H9 (cell line): ENCODE measurements around the gene LARGE1. TPM values are rescaled to one million over a fixed set of nuclear protein-coding genes. Genes with fewer than 3 reads are reported as not detected.

Experiments
- DNase-seq: peaks from one replicate; pipeline ENCODE4 v3.0.0-alpha.2; 2017
- H2AFZ ChIP-seq: one replicate; pipeline ENCODE4 v1.6.1; 2013; ENCODE audit warnings: mild to moderate bottlenecking, low read length, control low read depth, moderate library complexity
- H2AK5ac ChIP-seq: 2 replicates; pipeline ENCODE4 v1.6.1; 2013; ENCODE audit warnings: low read length, control low read depth, mixed read lengths; ENCODE audit not compliant: insufficient read length
- H2BK120ac ChIP-seq: one replicate; pipeline ENCODE4 v1.6.1; 2013; ENCODE audit warnings: low read depth, mild to moderate bottlenecking, low read length, control low read depth, inconsistent platforms; ENCODE audit not compliant: poor library complexity, severe bottlenecking
- H2BK12ac ChIP-seq: 2 replicates; pipeline ENCODE4 v1.6.1; 2013; ENCODE audit warnings: low read length, control low read depth, mixed read lengths, low read depth; ENCODE audit not compliant: insufficient read length
- H2BK15ac ChIP-seq: 2 replicates; pipeline ENCODE4 v1.6.1; 2013; ENCODE audit warnings: low read depth, low read length, control low read depth
- H2BK20ac ChIP-seq: one replicate; pipeline ENCODE4 v1.6.1; 2013; ENCODE audit warnings: low read depth, mild to moderate bottlenecking, low read length, control low read depth, inconsistent platforms; ENCODE audit not compliant: poor library complexity, severe bottlenecking
- H2BK5ac ChIP-seq: 2 replicates; pipeline ENCODE4 v1.6.1; 2013; ENCODE audit warnings: low read length, control low read depth, mixed read lengths; ENCODE audit not compliant: insufficient read length
- H3K14ac ChIP-seq: 2 replicates; pipeline ENCODE4 v1.6.1; 2013; ENCODE audit warnings: low read length, control low read depth; ENCODE audit not compliant: insufficient read depth
- H3K18ac ChIP-seq: 2 replicates; pipeline ENCODE4 v1.6.1; 2013; ENCODE audit warnings: low read depth, mild to moderate bottlenecking, mixed read lengths, low read length, control low read depth; ENCODE audit not compliant: insufficient read length
- H3K23ac ChIP-seq: 2 replicates; pipeline ENCODE4 v1.6.1; 2013; ENCODE audit warnings: low read length, control low read depth, mixed read lengths, low read depth; ENCODE audit not compliant: insufficient read length
- H3K23me2 ChIP-seq: 2 replicates; pipeline ENCODE4 v1.6.1; 2013; ENCODE audit warnings: low read depth, mild to moderate bottlenecking, mixed read lengths, low read length, control low read depth; ENCODE audit not compliant: insufficient read length, poor library complexity, severe bottlenecking
- H3K27ac ChIP-seq: 2 replicates; pipeline ENCODE4 v1.5.1; 2013; ENCODE audit warnings: low read length, control low read depth, mixed read lengths, low read depth; ENCODE audit not compliant: insufficient read length
- H3K27me3 ChIP-seq: 2 replicates; pipeline ENCODE4 v1.6.1; 2013; ENCODE audit warnings: low read length, control low read depth, inconsistent platforms; ENCODE audit not compliant: insufficient read depth
- H3K4ac ChIP-seq: 2 replicates; pipeline ENCODE4 v1.6.1; 2013; ENCODE audit warnings: low read depth, mild to moderate bottlenecking, control low read depth, inconsistent platforms, low read length, moderate library complexity
- H3K4me1 ChIP-seq: 2 replicates; pipeline ENCODE4 v1.6.1; 2013; ENCODE audit warnings: low read length, control low read depth, inconsistent platforms; ENCODE audit not compliant: insufficient read depth
- H3K4me2 ChIP-seq: 2 replicates; pipeline ENCODE4 v1.6.1; 2013; ENCODE audit warnings: low read length, control low read depth, mixed read lengths; ENCODE audit not compliant: insufficient read length, insufficient read depth
- H3K56ac ChIP-seq: 2 replicates; pipeline ENCODE4 v1.6.1; 2013; ENCODE audit warnings: low read depth, mild to moderate bottlenecking, mixed read lengths, low read length, control low read depth; ENCODE audit not compliant: insufficient read length
- H3K79me1 ChIP-seq: 2 replicates; pipeline ENCODE4 v1.6.1; 2013; ENCODE audit warnings: low read depth, mild to moderate bottlenecking, moderate library complexity, low read length, control low read depth, inconsistent platforms; ENCODE audit not compliant: insufficient read depth, poor library complexity, severe bottlenecking
- H3K79me2 ChIP-seq: 2 replicates; pipeline ENCODE4 v1.6.1; 2013; ENCODE audit warnings: low read length, control low read depth, inconsistent platforms; ENCODE audit not compliant: insufficient read depth
- H3K9ac ChIP-seq: 2 replicates; pipeline ENCODE4 v1.6.1; 2013; ENCODE audit warnings: low read length, control low read depth, mixed read lengths; ENCODE audit not compliant: insufficient read length; ENCODE audit errors: extremely low read depth
- H3K9me3 ChIP-seq: one replicate; pipeline ENCODE4 v1.6.1; 2013; ENCODE audit warnings: low read depth, low read length, inconsistent platforms; ENCODE audit not compliant: control insufficient read depth
- H3T11ph ChIP-seq: one replicate; pipeline ENCODE4 v1.6.1; 2013; ENCODE audit warnings: mild to moderate bottlenecking, low read length, control low read depth, inconsistent platforms
- H4K20me1 ChIP-seq: one replicate; pipeline ENCODE4 v1.6.1; 2013; ENCODE audit not compliant: control insufficient read depth, insufficient read length, insufficient read depth
- H4K5ac ChIP-seq: 2 replicates; pipeline ENCODE4 v1.6.1; 2013; ENCODE audit warnings: low read depth, mild to moderate bottlenecking, mixed read lengths, low read length, control low read depth; ENCODE audit not compliant: insufficient read length
- H4K8ac ChIP-seq: replicated peaks from 2 replicates; pipeline ENCODE4 v1.6.1; 2013; ENCODE audit warnings: low read length, control low read depth, mixed read lengths, low read depth; ENCODE audit not compliant: insufficient read length
- H4K91ac ChIP-seq: 2 replicates; pipeline ENCODE4 v1.6.1; 2013; ENCODE audit warnings: low read depth, mild to moderate bottlenecking, moderate library complexity, mixed read lengths, low read length, control low read depth; ENCODE audit not compliant: insufficient read length
- H3K27ac Mint-ChIP-seq, 3 experiments: 2 replicates in 2 of 3; 3 replicates in 1 of 3; pipeline ENCODE4 v1.8.0; 2020 to 2021; ENCODE audit warnings: mixed read lengths in 3 of 3, mild to moderate bottlenecking in 1 of 3, moderate library complexity in 1 of 3
- H3K27me3 Mint-ChIP-seq: 2 replicates; pipeline ENCODE4 v1.8.0; 2021; ENCODE audit warnings: low read depth, mild to moderate bottlenecking, moderate library complexity, mixed read lengths
- H3K36me3 Mint-ChIP-seq, 3 experiments: 2 replicates in 2 of 3; 3 replicates in 1 of 3; pipeline ENCODE4 v1.8.0; 2020 to 2021; ENCODE audit warnings: low read depth in 3 of 3, mixed read lengths in 3 of 3; ENCODE audit not compliant: insufficient read depth in 1 of 3
- H3K4me1 Mint-ChIP-seq, 2 experiments: 2 replicates each; pipeline ENCODE4 v1.8.0; 2020; ENCODE audit warnings: mixed read lengths in 2 of 2
- H3K4me3 Mint-ChIP-seq, 2 experiments: 2 replicates in 1 of 2; 3 replicates in 1 of 2; pipeline ENCODE4 v1.8.0; 2020 to 2021; ENCODE audit warnings: mild to moderate bottlenecking in 2 of 2, mixed read lengths in 2 of 2, moderate library complexity in 1 of 2
- H3K9me3 Mint-ChIP-seq, 2 experiments: 2 replicates in 1 of 2; 3 replicates in 1 of 2; pipeline ENCODE4 v1.8.0; 2020; ENCODE audit warnings: mild to moderate bottlenecking in 2 of 2, mixed read lengths in 2 of 2, moderate library complexity in 1 of 2
- CTCF ChIP-seq: fragments of 200-600 bp; sonication (generic); conservative IDR thresholded peaks from 3 replicates; pipeline ENCODE4 v1.8.0; 2021; ENCODE audit warnings: antibody characterized with exemption, mild to moderate bottlenecking
- WGBS: extraction: QIAGEN DNeasy Blood & Tissue Kit; methylation state at CpG from one replicate; pipeline ENCODE4 v1.1.7; 2013; ENCODE audit warnings: missing lambda C conversion rate, low lambda C conversion rate, mixed read lengths; ENCODE audit not compliant: insufficient read length; ENCODE audit errors: extremely low coverage; 5-methylcytosine and 5-hydroxymethylcytosine counted together
- total RNA-seq: library from RNA; stranded (reverse); gene quantifications from 2 replicates; pipeline ENCODE4 v1.2.1, GENCODE V29; 2021

LARGE1 gene
- total RNA-seq, 1 experiment from 2014 or later: 43.5 TPM

- no peaks in the 10 kb centered on the region for H3K23me2 ChIP-seq
- H3K27ac Mint-ChIP-seq: no peak overlapping the region; a peak in 1 of 7 replicates
- H2BK5ac ChIP-seq: no peak overlapping the region
- H4K91ac ChIP-seq: no peak overlapping the region
- no peak overlapping the region for H2BK120ac ChIP-seq
- no peak for TF ChIP-seq CTCF
- H4K5ac ChIP-seq: no peak overlapping the region
- H2AFZ ChIP-seq: no peak overlapping the region
- H3K4me1 Mint-ChIP-seq: peaks cover 13 to 14% of the 10 kb centered on the region in 2 experiments
- no peak overlapping the region for H3K4me2 ChIP-seq
- H3K4me3 Mint-ChIP-seq: no peak overlapping the region
- no peak overlapping the region for H2BK20ac ChIP-seq
- no peak overlapping the region for H3K56ac ChIP-seq
- no peaks in the 10 kb centered on the region for H3K79me1 ChIP-seq
- H2BK12ac ChIP-seq: no peak overlapping the region
- no peak overlapping the region for H3K14ac ChIP-seq
- no peak overlapping the region for H2AK5ac ChIP-seq
- no peaks in the 10 kb centered on the region for H3K79me2 ChIP-seq
- peaks cover 6% of the 10 kb centered on the region in 2 experiments; a peak in 4 of 5 replicates for H3K9me3 Mint-ChIP-seq
- no peaks in the 10 kb centered on the region for H3K9me3 ChIP-seq
- no peaks in the 10 kb centered on the region for H4K20me1 ChIP-seq
- no peak for DNase-seq
- no peak overlapping the region for H4K8ac ChIP-seq
- H3K36me3 Mint-ChIP-seq: peaks cover 9 to 17% (median 16%) of the 10 kb centered on the region in 3 experiments
- no peak overlapping the region for H3K9ac ChIP-seq
- no peaks in the 10 kb centered on the region for H3K27me3 ChIP-seq
- no peak overlapping the region for H3K23ac ChIP-seq
- H3K27me3 Mint-ChIP-seq: no peaks in the 10 kb centered on the region
- H3T11ph ChIP-seq: no peak overlapping the region
- no peak overlapping the region for H3K4ac ChIP-seq
- H3K4me1 ChIP-seq: peaks cover 4% of the 10 kb centered on the region; the same call in 1 of the 2 replicates
- no peak overlapping the region for H3K18ac ChIP-seq
- no CpG with 5 or more reads among the region's 3 CpGs for WGBS
- no peak overlapping the region for H3K27ac ChIP-seq
- H2BK15ac ChIP-seq: no peak overlapping the region
Measured at GRCh38 chr22:33426451-33426850, 493.8 kb downstream of the LARGE1 start.
